Measurements from ENCODE around the gene SGIP1. TPM values are rescaled to one million over a fixed set of nuclear protein-coding genes. Genes with fewer than 3 reads are reported as not detected.

SGIP1 gene
- total RNA-seq (2014; rRNA removed; shearing (Covaris generic); ENCODE audit: low replicate concordance), result 8.5 and 26.8 TPM in 2 replicates

DNA sequence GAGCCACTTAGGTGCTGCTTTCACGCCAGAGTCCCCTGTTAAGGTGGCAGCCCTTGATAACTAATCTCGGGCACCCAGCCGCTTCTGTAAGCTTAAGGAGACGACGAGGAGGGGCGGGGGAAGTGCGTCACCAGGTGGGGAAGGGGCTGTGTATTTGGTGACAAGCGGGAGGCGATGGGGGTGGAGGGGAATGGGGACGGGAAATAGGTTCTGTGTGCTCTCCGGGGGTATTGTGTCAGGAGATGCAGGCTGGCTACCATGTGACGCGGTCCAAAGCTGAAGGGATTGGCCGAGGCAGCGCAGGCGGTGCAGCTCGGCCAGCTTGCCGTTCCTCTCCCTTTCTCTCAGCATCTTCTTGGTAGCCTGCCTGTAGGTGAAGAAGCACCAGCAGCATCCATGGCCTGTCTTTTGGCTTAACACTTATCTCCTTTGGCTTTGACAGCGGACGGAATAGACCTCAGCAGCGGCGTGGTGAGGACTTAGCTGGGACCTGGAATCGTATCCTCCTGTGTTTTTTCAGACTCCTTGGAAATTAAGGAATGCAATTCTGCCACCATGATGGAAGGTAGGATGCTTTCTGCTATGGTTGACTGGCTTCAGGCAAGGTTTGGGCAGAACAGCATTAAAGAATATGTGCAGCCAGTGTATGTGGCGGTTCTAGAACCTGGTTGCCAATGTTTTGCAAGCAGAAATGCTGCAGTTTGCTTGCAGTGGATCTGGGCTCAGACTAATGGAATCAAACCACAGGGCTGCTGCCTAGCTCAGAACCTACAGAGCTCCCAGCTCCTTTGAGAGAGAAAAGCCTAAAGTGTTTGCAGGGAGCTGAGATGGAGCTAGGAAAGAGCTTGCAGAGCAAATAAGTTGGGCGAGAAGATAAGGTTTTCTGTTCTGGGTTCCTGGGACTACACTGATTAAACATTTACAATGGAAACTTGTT lies at the start of gene SGIP1:
SGIP1 (plus strand) TSS at position 350 of the 937 bp plus-strand sequence; CDS start at position 556, 206 bp downstream.
- in situ Hi-C loops (cut with HindIII; ENCODE audit: low pct_unique_long_range_greater_than_20kb, low sequenced_read_pairs), result no loop called here
- peak; percentile 69 for DNase-seq (ENCODE audit: low read depth)

- DNase-seq (ENCODE audit: low read depth), result no peak
- in situ Hi-C loops (cut with HindIII; ENCODE audit: low pct_unique_long_range_greater_than_20kb, low sequenced_read_pairs), result no loop called here
Observed at GRCh38 chr1:66489151-66489550, 44.8 kb upstream of the SGIP1 start.

DNA sequence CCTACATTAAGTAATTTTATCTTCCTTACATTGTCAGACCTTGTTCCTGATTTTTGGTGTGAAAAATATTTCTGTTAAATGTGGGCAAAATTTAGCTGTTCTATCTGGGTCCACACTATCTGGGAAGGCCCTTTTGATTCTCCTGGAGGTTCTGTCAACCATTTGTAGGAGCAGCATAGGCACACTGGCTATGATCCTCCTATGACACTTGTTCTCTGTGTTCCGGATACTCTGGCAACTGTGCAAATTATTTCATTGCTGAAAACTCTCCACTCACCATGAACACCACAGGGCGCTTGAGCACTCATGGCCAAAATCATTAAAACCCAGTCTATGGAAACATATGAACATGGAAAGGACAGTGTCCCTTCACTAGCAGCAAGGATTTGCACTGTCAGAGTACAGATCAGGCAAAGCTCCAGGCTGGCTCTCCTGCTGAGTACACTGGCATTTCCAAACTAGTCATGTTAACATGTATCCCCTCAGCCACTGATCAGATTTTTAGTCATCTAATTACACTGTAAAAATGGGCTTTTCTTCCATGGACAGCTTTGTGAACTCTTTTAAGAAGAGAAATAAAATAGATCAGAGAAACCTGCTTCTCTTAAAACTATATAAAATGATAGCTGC lies 43.9 kb upstream of the SGIP1 start:
- DNase-seq (ENCODE audit: low read depth), result no peak
- in situ Hi-C loops (cut with HindIII; ENCODE audit: low pct_unique_long_range_greater_than_20kb, low sequenced_read_pairs), result no loop called here

DNA sequence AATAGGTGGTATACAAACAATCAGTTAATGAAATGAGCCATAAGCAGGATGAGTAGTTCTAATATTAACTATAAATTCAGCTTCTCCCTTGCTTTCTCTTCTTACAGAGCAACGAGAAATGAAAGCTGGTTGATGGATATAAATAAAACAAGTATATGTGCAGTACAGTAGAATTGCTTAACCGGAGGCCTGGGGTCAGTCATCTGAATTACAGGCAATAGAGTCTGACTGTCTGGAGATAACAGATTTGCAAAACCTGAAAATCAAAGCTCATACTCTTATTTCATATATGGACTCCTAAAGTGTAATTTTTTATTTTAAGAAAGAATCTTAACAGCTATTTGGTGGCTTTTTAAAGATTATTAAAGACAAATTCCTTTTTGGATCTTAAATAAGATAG lies 43.1 kb upstream of the SGIP1 start:
- in situ Hi-C loops (cut with HindIII; ENCODE audit: low pct_unique_long_range_greater_than_20kb, low sequenced_read_pairs), result no loop called here
- no peak for DNase-seq (ENCODE audit: low read depth)

DNA sequence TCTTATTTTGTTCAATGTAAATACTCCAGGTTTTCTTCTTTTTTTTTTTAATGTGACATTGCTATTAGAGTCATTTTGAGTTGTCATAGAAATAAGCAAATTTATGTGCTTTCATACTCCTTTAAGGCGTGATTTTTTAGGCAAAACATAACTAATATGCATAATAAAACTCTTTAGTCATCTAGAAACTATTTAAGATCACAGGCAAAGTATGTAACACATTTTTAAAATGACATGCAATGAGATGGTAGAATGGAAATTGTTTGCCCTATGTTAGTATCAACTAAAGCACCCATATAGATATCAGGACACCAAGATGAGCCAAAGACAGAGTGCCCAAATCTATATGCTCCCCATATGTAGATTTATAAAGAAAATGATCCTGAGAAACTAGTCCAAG lies 41.5 kb upstream of the SGIP1 start:
- in situ Hi-C loops (cut with HindIII; ENCODE audit: low pct_unique_long_range_greater_than_20kb, low sequenced_read_pairs), result no loop called here
- DNase-seq (ENCODE audit: low read depth), result no peak

DNA sequence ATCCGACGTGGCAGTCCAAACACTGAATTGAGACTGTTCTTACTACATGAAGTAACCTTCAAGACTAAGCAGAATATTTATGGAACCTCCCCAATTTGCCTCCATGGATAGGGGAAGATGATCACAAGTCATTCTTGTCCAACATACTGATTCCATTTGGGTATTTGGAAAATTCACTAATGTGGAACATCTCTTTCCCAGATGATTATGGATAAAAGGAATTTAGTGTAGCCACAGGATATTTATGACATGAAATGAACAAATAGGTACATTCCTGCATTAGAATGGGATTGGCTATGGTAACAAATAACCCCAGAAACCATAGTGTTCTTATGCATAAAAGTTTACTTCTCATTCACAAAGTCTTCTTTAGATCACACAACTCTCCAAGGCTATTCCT lies 40.2 kb upstream of the SGIP1 start:
- no peak for DNase-seq (ENCODE audit: low read depth)
- in situ Hi-C loops (cut with HindIII; ENCODE audit: low pct_unique_long_range_greater_than_20kb, low sequenced_read_pairs), result no loop called here

GRCh38 chr1:66494482-66494881 lies 39.5 kb upstream of the SGIP1 start:
- DNase-seq (ENCODE audit: low read depth), result no peak
- in situ Hi-C loops (cut with HindIII; ENCODE audit: low pct_unique_long_range_greater_than_20kb, low sequenced_read_pairs), result no loop called here

GRCh38 chr1:66495495-66495894 lies 38.5 kb upstream of the SGIP1 start:
- no peak for DNase-seq (ENCODE audit: low read depth)
- in situ Hi-C loops (cut with HindIII; ENCODE audit: low pct_unique_long_range_greater_than_20kb, low sequenced_read_pairs), result no loop called here

DNA sequence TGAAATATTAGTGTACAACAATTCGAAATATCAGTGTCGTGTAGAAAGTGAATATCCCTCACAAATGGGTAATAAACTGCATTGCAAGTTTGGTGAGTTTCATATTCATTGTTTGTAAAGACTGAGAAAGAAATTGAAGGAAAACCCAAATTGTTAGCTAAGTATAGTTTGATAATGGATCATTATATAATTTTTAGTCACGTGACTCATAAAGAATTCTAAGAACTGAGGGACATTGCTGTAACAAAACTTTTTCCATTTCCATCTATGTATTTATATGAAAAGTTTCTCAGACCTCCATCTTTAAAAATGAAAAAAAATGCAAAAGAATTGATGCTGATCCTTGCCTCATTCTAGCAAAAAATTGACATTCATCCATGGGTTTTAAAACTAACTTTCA lies 36.0 kb upstream of the SGIP1 start:
- in situ Hi-C loops (cut with HindIII; ENCODE audit: low pct_unique_long_range_greater_than_20kb, low sequenced_read_pairs), result no loop called here
- no peak for DNase-seq (ENCODE audit: low read depth)

DNA sequence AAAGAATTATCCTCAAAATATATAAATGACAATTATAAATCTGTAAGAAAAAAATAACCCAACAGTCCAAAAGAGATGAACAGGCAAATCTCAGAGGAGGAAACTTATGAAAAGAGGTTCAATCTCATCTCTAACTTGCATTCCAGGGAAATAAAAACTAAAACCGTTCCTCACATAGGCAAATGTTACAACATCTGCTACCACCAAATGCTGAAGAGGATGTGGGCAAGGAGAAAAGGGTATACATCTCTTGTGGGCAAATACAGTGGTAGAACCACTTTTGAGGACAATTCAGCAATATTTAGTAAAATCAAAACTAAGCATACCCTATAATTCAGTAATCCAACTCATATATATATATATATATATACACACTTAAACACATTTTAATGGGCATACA lies 33.7 kb upstream of the SGIP1 start:
- in situ Hi-C loops (cut with HindIII; ENCODE audit: low pct_unique_long_range_greater_than_20kb, low sequenced_read_pairs), result no loop called here
- no peak for DNase-seq (ENCODE audit: low read depth)

GRCh38 chr1:66502086-66502485 lies 31.9 kb upstream of the SGIP1 start:
- in situ Hi-C loops (cut with HindIII; ENCODE audit: low pct_unique_long_range_greater_than_20kb, low sequenced_read_pairs), result no loop called here
- no peak for DNase-seq (ENCODE audit: low read depth)

DNA sequence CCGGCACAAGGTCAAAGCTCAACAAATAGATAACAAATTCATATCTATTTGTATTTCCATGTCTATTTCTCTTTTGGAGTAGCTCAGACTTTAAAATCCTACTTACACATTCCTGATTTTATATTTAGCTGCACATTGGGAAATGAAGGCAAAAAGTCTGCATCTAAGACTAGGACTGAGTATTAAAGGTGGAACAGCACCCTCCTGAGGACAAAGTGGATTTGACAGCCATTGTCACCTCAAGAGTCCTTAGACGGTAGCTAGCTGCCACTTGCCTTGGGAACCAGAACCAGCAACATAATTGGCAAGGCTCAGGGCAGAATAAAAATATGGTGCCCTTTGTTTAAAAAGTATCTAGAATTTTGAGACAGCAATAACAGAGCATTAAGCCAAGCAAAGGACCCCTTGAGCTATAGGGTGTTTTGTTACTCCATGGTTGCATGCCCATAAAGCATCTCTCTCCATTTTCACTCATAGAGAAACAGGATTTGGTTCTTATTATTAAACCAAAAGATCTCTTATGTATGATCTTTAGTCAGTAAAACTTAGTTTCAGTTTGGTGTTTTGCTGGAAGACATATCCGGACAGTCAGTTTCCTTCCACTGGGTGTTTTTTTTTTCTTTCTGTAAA lies 30.0 kb upstream of the SGIP1 start:
- DNase-seq (ENCODE audit: low read depth), result peak; percentile 38
- in situ Hi-C loops (cut with HindIII; ENCODE audit: low pct_unique_long_range_greater_than_20kb, low sequenced_read_pairs), result no loop called here

DNA sequence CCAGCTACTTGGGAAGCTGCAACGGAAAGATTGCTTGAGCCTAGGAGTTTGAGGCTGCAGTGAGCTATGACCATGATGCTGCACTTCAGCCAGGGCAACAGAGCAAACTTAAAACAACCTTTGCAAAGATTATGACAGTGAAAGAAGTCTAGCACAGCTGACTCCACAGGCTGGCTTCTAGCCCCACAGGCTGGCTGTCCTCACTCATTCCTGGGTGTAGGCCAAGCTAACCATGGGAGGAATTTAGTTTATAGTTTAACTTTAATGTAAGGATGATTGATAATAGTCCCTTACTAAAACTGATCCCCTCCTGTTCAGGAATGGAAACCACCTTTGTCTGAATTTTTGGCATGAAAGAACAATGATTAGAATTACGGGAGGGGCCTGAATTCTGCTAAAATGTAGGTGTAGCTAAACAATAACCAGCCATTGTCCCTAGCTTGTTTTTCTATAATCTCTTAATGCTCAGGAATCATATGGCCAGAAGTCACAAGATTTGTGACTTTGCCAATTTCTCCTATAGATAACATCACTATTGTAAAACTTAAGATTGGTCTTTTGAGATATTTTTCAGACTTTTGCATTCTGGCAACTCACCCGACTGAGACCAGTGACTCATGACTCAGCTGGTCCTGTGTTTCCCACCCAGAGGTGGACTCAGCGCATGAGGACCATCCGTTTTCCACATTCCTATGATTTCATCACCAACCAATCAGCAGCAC lies 28.1 kb upstream of the SGIP1 start:
- in situ Hi-C loops (cut with HindIII; ENCODE audit: low pct_unique_long_range_greater_than_20kb, low sequenced_read_pairs), result no loop called here
- peak; percentile 92 for DNase-seq (ENCODE audit: low read depth)

DNA sequence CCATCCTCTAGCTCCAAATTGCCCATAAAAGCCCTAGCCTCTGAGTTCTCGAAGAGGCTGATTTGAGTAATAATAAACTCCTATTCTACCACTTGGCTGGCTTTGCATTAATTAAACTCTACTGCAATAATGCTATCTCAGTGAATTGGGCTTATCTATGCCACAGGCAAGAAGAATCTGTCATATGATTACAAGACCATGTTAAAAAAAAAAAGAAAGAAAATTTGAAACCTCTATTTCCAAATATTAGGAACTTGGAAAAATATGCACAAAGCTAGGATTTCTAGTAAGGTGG lies 27.6 kb upstream of the SGIP1 start:
- DNase-seq (ENCODE audit: low read depth), result no peak
- in situ Hi-C loops (cut with HindIII; ENCODE audit: low pct_unique_long_range_greater_than_20kb, low sequenced_read_pairs), result no loop called here

- no peak for DNase-seq (ENCODE audit: low read depth)
- in situ Hi-C loops (cut with HindIII; ENCODE audit: low pct_unique_long_range_greater_than_20kb, low sequenced_read_pairs), result no loop called here
Observed at GRCh38 chr1:66506991-66507390, 27.0 kb upstream of the SGIP1 start.

- DNase-seq (ENCODE audit: low read depth), result no peak
- in situ Hi-C loops (cut with HindIII; ENCODE audit: low pct_unique_long_range_greater_than_20kb, low sequenced_read_pairs), result no loop called here
Observed at GRCh38 chr1:66510407-66510806, 23.5 kb upstream of the SGIP1 start.

GRCh38 chr1:66511118-66511517 lies 22.8 kb upstream of the SGIP1 start:
- no peak for DNase-seq (ENCODE audit: low read depth)
- in situ Hi-C loops (cut with HindIII; ENCODE audit: low pct_unique_long_range_greater_than_20kb, low sequenced_read_pairs), result no loop called here

DNA sequence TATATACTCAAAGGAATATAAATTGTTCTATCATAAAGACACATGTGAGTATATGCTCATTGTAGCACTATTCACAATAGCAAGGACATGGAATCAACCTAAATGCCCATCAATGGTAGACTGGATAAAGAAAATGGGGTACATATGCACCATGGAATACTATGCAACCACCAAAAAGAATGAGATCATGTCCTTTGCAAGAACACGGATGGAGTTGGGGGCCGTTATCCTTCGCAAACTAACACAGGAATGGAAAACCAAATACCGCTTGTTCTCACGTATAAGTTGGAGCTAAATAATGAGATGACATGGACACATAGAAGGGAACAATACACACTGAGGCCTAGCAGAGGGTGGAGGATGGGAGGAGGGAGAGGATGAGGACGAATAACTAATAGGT lies 16.0 kb upstream of the SGIP1 start:
- in situ Hi-C loops (cut with HindIII; ENCODE audit: low pct_unique_long_range_greater_than_20kb, low sequenced_read_pairs), result no loop called here
- no peak for DNase-seq (ENCODE audit: low read depth)

DNA sequence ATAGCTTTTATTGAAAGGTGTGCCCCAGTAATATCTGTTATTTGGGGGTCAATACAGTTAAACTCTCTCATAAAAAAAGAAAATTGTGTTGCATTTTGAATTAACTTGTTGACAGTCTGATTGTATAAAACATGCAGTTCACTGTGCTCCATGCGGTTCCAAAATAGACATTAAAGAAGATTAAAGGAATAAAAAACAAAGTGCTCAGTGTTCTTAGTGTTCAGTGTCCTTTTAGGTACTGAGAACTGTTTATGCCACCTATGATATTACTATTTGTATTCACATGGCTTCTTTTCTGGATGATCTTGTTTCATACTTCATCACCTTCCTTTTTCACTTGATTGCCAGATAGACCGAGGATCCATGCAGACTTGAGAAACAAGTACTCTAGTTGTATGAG lies 15.3 kb upstream of the SGIP1 start:
- in situ Hi-C loops (cut with HindIII; ENCODE audit: low pct_unique_long_range_greater_than_20kb, low sequenced_read_pairs), result no loop called here
- DNase-seq (ENCODE audit: low read depth), result no peak

All from Caki2 (cell line).